ENCODE measurements around the gene VEZT.

DNA sequence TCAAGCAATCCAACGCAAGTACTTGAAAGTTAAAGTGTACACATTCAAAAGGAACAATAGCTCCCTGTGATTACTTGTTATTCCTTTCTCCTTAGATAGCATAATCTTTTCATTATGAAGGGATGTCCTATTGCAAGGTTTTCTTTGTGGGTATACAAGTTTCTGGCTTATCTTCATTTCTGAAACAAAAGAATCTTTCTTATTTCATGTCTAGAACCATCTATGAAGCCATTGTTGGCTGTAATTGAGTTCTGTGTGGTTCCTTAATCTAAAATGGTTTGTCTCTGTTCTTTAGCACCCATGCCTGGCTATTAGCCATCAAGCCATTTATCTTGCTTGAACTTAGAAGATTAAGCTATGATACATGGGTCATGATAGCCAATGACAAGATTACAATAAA, 95.0 kb downstream of the VEZT start:
- TF ChIP-seq, protein P1, sequence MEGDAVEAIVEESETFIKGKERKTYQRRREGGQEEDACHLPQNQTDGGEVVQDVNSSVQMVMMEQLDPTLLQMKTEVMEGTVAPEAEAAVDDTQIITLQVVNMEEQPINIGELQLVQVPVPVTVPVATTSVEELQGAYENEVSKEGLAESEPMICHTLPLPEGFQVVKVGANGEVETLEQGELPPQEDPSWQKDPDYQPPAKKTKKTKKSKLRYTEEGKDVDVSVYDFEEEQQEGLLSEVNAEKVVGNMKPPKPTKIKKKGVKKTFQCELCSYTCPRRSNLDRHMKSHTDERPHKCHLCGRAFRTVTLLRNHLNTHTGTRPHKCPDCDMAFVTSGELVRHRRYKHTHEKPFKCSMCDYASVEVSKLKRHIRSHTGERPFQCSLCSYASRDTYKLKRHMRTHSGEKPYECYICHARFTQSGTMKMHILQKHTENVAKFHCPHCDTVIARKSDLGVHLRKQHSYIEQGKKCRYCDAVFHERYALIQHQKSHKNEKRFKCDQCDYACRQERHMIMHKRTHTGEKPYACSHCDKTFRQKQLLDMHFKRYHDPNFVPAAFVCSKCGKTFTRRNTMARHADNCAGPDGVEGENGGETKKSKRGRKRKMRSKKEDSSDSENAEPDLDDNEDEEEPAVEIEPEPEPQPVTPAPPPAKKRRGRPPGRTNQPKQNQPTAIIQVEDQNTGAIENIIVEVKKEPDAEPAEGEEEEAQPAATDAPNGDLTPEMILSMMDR (conservative IDR thresholded peaks at IDR 0.05; ENCODE audit: low read length), result no peak
- TF ChIP-seq EZH2phosphoT487 (IDR thresholded peaks at IDR 0.05; ENCODE audit: borderline replicate concordance), result no peak
